B cell (primary cell): ENCODE measurements around the gene IL20RA. TPM values are rescaled to one million over a fixed set of nuclear protein-coding genes. Genes with fewer than 3 reads are reported as not detected.
A peak's percentile ranks its signal among the peaks of the same experiment; 100 is the strongest.

ENCODE experiments used
- ATAC-seq: fragments of 200-7000 bp; cut with Tn5 transposase; one replicate; pipeline ENCODE4 v1.10.0; 2021; ENCODE audit warnings: low read depth, mild to moderate bottlenecking, moderate number of reproducible peaks, moderate library complexity
- CTCF ChIA-PET: fragments of 350-600 bp; sonication (Branson Sonifier 250); formaldehyde crosslinking; loops from one replicate; lab custom pipeline; 2021; ENCODE audit warnings: antibody characterized with exemption, inconsistent platforms; lab: Charles Lee
- POLR2A ChIA-PET: fragments of 350-600 bp; sonication (Branson Sonifier 250); formaldehyde crosslinking; loops from one replicate; lab custom pipeline; 2021; ENCODE audit warnings: antibody characterized with exemption; lab: Charles Lee
- DNase-seq: peaks from one replicate; pipeline ENCODE4 v3.0.0; 2013
- H2AFZ ChIP-seq: 2 replicates; pipeline ENCODE4 v1.6.1; 2012; ENCODE audit warnings: mild to moderate bottlenecking, low read depth, low read length; ENCODE audit not compliant: insufficient read depth, poor library complexity, severe bottlenecking
- H3K27ac ChIP-seq, 2 donors: 1 replicate in 1 of 2; 2 replicates in 1 of 2; pipeline ENCODE4 v1.5.1; 2012 to 2013; ENCODE audit warnings: low read length in 2 of 2, mild to moderate bottlenecking in 2 of 2, moderate library complexity in 1 of 2
- H3K27me3 ChIP-seq, 4 experiments: fragments of 200-600 bp in 1 of 4; sonication (generic) in 1 of 4; replicated peaks in 1 of 4; 1 replicate in 2 of 4; 2 replicates in 2 of 4; pipeline versions ENCODE4 v1.6.1 to v1.7.0; 2013 to 2016; ENCODE audit warnings: low read length in 3 of 4, mild to moderate bottlenecking in 2 of 4, mixed read lengths in 1 of 4, moderate library complexity in 1 of 4; ENCODE audit not compliant: insufficient read depth in 4 of 4, control insufficient read depth in 3 of 4; ENCODE audit errors: control extremely low read depth in 1 of 4
- H3K36me3 ChIP-seq, 2 experiments: replicated peaks in 1 of 2; 1 replicate in 1 of 2; 2 replicates in 1 of 2; pipeline versions ENCODE4 v1.6.1 to v1.7.1; 2013; ENCODE audit warnings: low read length in 1 of 2; ENCODE audit not compliant: insufficient read depth in 2 of 2, control insufficient read depth in 1 of 2; ENCODE audit errors: control extremely low read depth in 1 of 2, extremely low read depth in 1 of 2
- H3K4me1 ChIP-seq, 2 donors: fragments of 200-600 bp in 1 of 2; sonication (generic) in 1 of 2; 1 replicate in 1 of 2; 2 replicates in 1 of 2; pipeline versions ENCODE4 v1.5.1 to v1.6.1; 2013 to 2017; ENCODE audit warnings: low read length in 2 of 2; ENCODE audit not compliant: control insufficient read depth in 2 of 2, insufficient read depth in 2 of 2
- H3K4me2 ChIP-seq: replicated peaks from 2 replicates; pipeline ENCODE3; 2012; ENCODE audit warnings: mild to moderate bottlenecking, low read depth, low read length; ENCODE audit not compliant: poor library complexity, severe bottlenecking
- H3K4me3 ChIP-seq, 5 experiments: fragments of 200-600 bp in 1 of 5; sonication (generic) in 1 of 5; 1 replicate in 3 of 5; 2 replicates in 2 of 5; pipeline versions ENCODE4 v1.5.1 to v1.7.0; 2011 to 2016; ENCODE audit warnings: low read length in 4 of 5, mild to moderate bottlenecking in 4 of 5, low read depth in 2 of 5, control low read depth in 1 of 5, moderate library complexity in 1 of 5; ENCODE audit not compliant: insufficient read depth in 1 of 5; ENCODE audit errors: control extremely low read depth in 1 of 5, extremely low read depth in 1 of 5
- H3K79me2 ChIP-seq: fragments of 200-600 bp; sonication (generic); one replicate; pipeline ENCODE4 v1.6.0; 2016; ENCODE audit warnings: low read length; ENCODE audit not compliant: control insufficient read depth, insufficient read depth
- H3K9ac ChIP-seq: fragments of 200-600 bp; sonication (generic); 2 replicates; pipeline ENCODE4 v1.6.1; 2017; ENCODE audit warnings: mild to moderate bottlenecking, low read length, moderate library complexity
- H3K9me3 ChIP-seq, 3 donors: one replicate each; pipeline versions ENCODE4 v1.6.1 to v1.7.1; 2013; ENCODE audit warnings: low read length in 2 of 3; ENCODE audit not compliant: control insufficient read depth in 2 of 3, insufficient read depth in 1 of 3; ENCODE audit errors: control extremely low read depth in 1 of 3
- H4K20me1 ChIP-seq: 2 replicates; pipeline ENCODE4 v1.6.0; 2012; ENCODE audit warnings: mild to moderate bottlenecking, low read length; ENCODE audit not compliant: insufficient read depth, control insufficient read depth, poor library complexity, severe bottlenecking
- H3K27ac Mint-ChIP-seq: one replicate; pipeline ENCODE4 v1.8.0; 2021; ENCODE audit warnings: mixed read lengths
- H3K27me3 Mint-ChIP-seq: one replicate; pipeline ENCODE4 v1.8.0; 2021; ENCODE audit warnings: mixed read lengths
- H3K4me1 Mint-ChIP-seq: one replicate; pipeline ENCODE4 v1.8.0; 2021; ENCODE audit warnings: mixed read lengths
- H3K4me3 Mint-ChIP-seq: one replicate; pipeline ENCODE4 v1.8.0; 2021; ENCODE audit warnings: mixed read lengths
- H3K9me3 Mint-ChIP-seq: one replicate; pipeline ENCODE4 v1.8.0; 2022; ENCODE audit warnings: mixed read lengths; ENCODE audit not compliant: insufficient read depth
- EZH2 ChIP-seq: IDR thresholded peaks from 2 replicates; pipeline ENCODE4 v1.6.1; 2012; ENCODE audit warnings: borderline replicate concordance, low read depth, mild to moderate bottlenecking, moderate library complexity, low read length; ENCODE audit not compliant: insufficient read depth, poor library complexity, severe bottlenecking
- WGBS: methylation state at CpG from one replicate; pipeline ENCODE4 v1.1.5; 2013; ENCODE audit warnings: missing lambda C conversion rate; ENCODE audit not compliant: insufficient coverage; 5-methylcytosine and 5-hydroxymethylcytosine counted together
- intact Hi-C: fragments of 100-400 bp; cut with micrococcal nuclease; formaldehyde crosslinking; loops from one replicate; pipeline ENCODE4 v1.10.0; 2022
- polyA plus RNA-seq: library from polyadenylated mRNA; depleted of rRNA; stranded (reverse); fragments of >200 nt; gene quantifications from 2 replicates; pipeline ENCODE4 v1.2.3, GENCODE V29; 2012
- total RNA-seq, 2 donors: library from RNA; stranded (reverse); fragments of 120-200 nt in 1 of 2; gene quantifications; 1 replicate in 1 of 2; 2 replicates in 1 of 2; pipeline versions ENCODE4 v1.2.3 to v1.2.4, GENCODE V29; 2013 to 2022
- TF ChIP-seq, protein P1 (sequence below): fragments of 200-600 bp; IDR thresholded peaks from one replicate; pipeline ENCODE4 v1.8.0; 2022; ENCODE audit warnings: antibody characterized with exemption, mild to moderate bottlenecking

The IL20RA gene
- total and polyA plus RNA-seq, 2 donors (not counting 1 experiment from before 2014, with no cell fraction given), result not detected

DNA sequence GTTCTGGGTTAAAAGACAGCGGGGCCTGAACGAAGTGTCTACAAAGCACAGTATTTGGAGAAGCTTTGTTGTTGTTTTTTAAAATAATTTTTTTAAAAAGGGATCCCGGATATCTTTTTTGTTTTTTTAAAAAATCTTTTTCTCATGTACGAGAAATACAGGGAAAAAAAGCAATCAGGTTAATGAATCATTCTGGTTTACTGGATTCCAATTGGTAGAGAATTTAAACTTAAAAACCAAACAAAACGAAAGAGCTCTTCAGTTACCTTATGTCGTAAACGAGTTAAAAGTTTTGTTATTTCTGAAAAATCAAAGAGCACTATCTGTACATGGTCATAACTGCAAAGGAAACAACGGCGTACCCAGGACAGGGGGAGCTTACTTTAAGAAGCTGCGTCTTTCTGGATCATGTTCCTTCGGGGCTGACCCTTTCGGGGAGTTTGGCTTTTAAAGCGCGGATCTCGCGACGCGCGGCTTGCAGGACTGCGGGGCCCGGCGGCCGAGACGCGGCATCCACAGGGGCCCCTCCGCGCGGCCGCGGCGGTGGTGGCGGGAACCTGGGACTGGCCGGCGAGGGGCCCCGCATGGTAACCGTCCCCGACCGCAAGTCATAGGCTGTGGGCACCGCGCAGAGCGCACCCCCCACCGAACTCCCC, 927 bp downstream of the IL20RA start:
- peak overlapping the region; percentile 91 for H3K4me2 ChIP-seq
- CTCF ChIA-PET, result interaction anchor here (0.5 to 2.3 kb wide), 2 partner anchors 34 to 373 kb away, joined by 3 to 7 read pairs; no protein-coding TSS in a partner anchor
- ATAC-seq (peak; percentile 39), DNase-seq (peak; percentile 48)
- H3K4me1 ChIP-seq, result peaks cover 7 to 13% of the 10 kb centered on the region in 2 donors
- Mint-ChIP-seq H3K9me3 (no peaks in the 10 kb centered on the region), H3K27ac (no peak overlapping the region), H3K27me3 (peaks cover 71% of the 10 kb centered on the region), H3K4me1 (peaks cover 8% of the 10 kb centered on the region), H3K4me3 (peak overlapping the region; percentile 83)
- H3K79me2 ChIP-seq, result no peaks in the 10 kb centered on the region
- intact Hi-C loops, result no loop called here
- H3K9me3 ChIP-seq, result peaks cover 0 to 5% (median 0%) of the 10 kb centered on the region in 3 donors
- POLR2A ChIA-PET, result interaction anchor here (0.6 kb wide), 1 partner anchor 9 kb away, joined by 7 read pairs; no protein-coding TSS in a partner anchor
- no peaks in the 10 kb centered on the region for H3K36me3 ChIP-seq
- TF ChIP-seq EZH2, result peak; percentile 54
- TF ChIP-seq, protein P1, sequence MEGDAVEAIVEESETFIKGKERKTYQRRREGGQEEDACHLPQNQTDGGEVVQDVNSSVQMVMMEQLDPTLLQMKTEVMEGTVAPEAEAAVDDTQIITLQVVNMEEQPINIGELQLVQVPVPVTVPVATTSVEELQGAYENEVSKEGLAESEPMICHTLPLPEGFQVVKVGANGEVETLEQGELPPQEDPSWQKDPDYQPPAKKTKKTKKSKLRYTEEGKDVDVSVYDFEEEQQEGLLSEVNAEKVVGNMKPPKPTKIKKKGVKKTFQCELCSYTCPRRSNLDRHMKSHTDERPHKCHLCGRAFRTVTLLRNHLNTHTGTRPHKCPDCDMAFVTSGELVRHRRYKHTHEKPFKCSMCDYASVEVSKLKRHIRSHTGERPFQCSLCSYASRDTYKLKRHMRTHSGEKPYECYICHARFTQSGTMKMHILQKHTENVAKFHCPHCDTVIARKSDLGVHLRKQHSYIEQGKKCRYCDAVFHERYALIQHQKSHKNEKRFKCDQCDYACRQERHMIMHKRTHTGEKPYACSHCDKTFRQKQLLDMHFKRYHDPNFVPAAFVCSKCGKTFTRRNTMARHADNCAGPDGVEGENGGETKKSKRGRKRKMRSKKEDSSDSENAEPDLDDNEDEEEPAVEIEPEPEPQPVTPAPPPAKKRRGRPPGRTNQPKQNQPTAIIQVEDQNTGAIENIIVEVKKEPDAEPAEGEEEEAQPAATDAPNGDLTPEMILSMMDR, result no peak
- H4K20me1 ChIP-seq, result no peaks in the 10 kb centered on the region
- H2AFZ ChIP-seq, result peak overlapping the region; percentile 73
- no peak overlapping the region for H3K27ac ChIP-seq
- H3K4me3 ChIP-seq, result peak overlapping the region; percentile 51 to 75 (median 57)
- whole genome bisulfite sequencing, result 2% methylated on average over 34 of the region's 42 CpGs
- H3K9ac ChIP-seq, result peak overlapping the region; percentile 74
- H3K27me3 ChIP-seq, result peaks cover 0 to 46% (median 37%) of the 10 kb centered on the region in 4 experiments

DNA sequence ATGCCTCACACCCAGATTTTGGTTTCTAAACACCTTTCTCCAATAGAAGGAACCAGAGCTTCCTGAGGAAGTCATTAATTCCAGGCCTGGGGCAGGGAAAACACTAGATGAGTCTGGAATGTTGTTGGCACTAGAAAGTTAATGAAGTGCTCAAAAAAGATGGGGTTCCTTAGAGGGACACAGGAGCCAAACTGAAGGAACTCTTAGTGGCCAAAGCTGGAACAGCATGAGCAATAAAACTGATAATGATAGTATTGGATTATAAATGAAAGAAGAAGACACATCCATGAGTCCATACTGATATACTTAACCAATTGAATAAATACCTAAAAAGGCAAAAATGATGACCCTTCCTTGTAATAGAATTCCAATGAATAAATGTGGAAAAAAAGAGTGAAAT, 4.4 kb downstream of the IL20RA start:
- Mint-ChIP-seq H3K4me1 (peaks cover 8% of the 10 kb centered on the region), H3K4me3 (no peak overlapping the region), H3K27ac (no peak overlapping the region), H3K9me3 (no peaks in the 10 kb centered on the region), H3K27me3 (peaks cover 73% of the 10 kb centered on the region)
- H2AFZ ChIP-seq, result no peak overlapping the region
- no peaks in the 10 kb centered on the region for H3K36me3 ChIP-seq
- H3K4me2 ChIP-seq, result no peak overlapping the region
- H4K20me1 ChIP-seq, result no peaks in the 10 kb centered on the region
- no peak for DNase-seq
- TF ChIP-seq, protein P1, result no peak
- TF ChIP-seq EZH2, result no peak
- H3K4me1 ChIP-seq, result peaks cover 7 to 13% of the 10 kb centered on the region in 2 donors
- no peak overlapping the region for H3K27ac ChIP-seq
- peaks cover 0 to 5% (median 0%) of the 10 kb centered on the region in 3 donors for H3K9me3 ChIP-seq
- intact Hi-C loops, result no loop called here
- ChIA-PET CTCF (no interaction called here), POLR2A (no interaction called here)
- no peaks in the 10 kb centered on the region for H3K79me2 ChIP-seq
- H3K9ac ChIP-seq, result no peak overlapping the region
- H3K4me3 ChIP-seq, result no peak overlapping the region
- peaks cover 0 to 43% (median 30%) of the 10 kb centered on the region in 4 experiments for H3K27me3 ChIP-seq
- ATAC-seq, result no peak
